ENCODE measurements around the gene TXNRD2.

- TF ChIP-seq POLR2AphosphoS5 (IDR thresholded peaks at IDR 0.05; ENCODE audit: low read depth, low read length), result no peak
- TF ChIP-seq POLR2A (IDR thresholded peaks at IDR 0.05; ENCODE audit: low read depth, low read length), result no peak
- TF ChIP-seq TAF1 (IDR thresholded peaks at IDR 0.05; ENCODE audit: low read depth, low read length), result no peak
- no peak for TF ChIP-seq SPI1 (IDR thresholded peaks at IDR 0.05; ENCODE audit: low read depth, low read length)
Observed at GRCh38 chr22:19962246-19962908, 20.8 kb upstream of the TXNRD2 start.
